Measurements from ENCODE around the gene ADGRV1.
A peak's percentile ranks its signal among the peaks of the same experiment; 100 is the strongest.

The ADGRV1 gene

GRCh38 chr5:91016322-91016721, 457.7 kb downstream of the ADGRV1 start:
- DNase-seq (ENCODE audit: low spot score in 2 of 2), result no peak
- in situ Hi-C loops (cut with MboI; ENCODE audit: low sequenced_read_pairs), result no loop called here
- Histone ChIP-seq H3K9me3 (0 out of 2 replicates have a peak, but pooled peaks cover 2% of the 10 kb centered on the region), H3K27me3 (ENCODE audit: low read depth) (no peaks in the 10 kb centered on the region), H3K36me3 (replicated peaks) (no peaks in the 10 kb centered on the region), H3K4me3 (no peak overlapping the region), H3K4me1 (peaks cover 4% of the 10 kb centered on the region; the same call in 1 of the 2 replicates)

GRCh38 chr5:91016954-91017700, 458.5 kb downstream of the ADGRV1 start:
- Histone ChIP-seq H3K36me3 (replicated peaks) (no peaks in the 10 kb centered on the region), H3K4me1 (peaks cover 6% of the 10 kb centered on the region), H3K4me3 (no peak overlapping the region), H3K9me3 (0 out of 2 replicates have a peak, but pooled peaks cover 2% of the 10 kb centered on the region), H3K27me3 (ENCODE audit: low read depth) (no peaks in the 10 kb centered on the region)
- in situ Hi-C loops (cut with MboI; ENCODE audit: low sequenced_read_pairs), result no loop called here
- DNase-seq (ENCODE audit: low spot score in 2 of 2), result no peak

- peaks cover 14% of the 10 kb centered on the region for H3K4me1 ChIP-seq
- in situ Hi-C loops (cut with MboI; ENCODE audit: low sequenced_read_pairs), result no loop called here
- DNase-seq (ENCODE audit: low spot score in 2 of 2), result no peak
Measured at GRCh38 chr5:91018200-91018599, 459.6 kb downstream of the ADGRV1 start.

GRCh38 chr5:91018712-91019371, 460.2 kb downstream of the ADGRV1 start:
- in situ Hi-C loops (cut with MboI; ENCODE audit: low sequenced_read_pairs), result no loop called here
- peaks cover 19% of the 10 kb centered on the region for H3K4me1 ChIP-seq

More at GRCh38 chr5:91018200-91018599, 459.6 kb downstream of the ADGRV1 start:
- Histone ChIP-seq H3K9me3 (0 out of 2 replicates have a peak, but pooled peaks cover 2% of the 10 kb centered on the region), H3K27me3 (ENCODE audit: low read depth) (no peaks in the 10 kb centered on the region), H3K4me3 (no peak overlapping the region), H3K36me3 (replicated peaks) (no peaks in the 10 kb centered on the region)

GRCh38 chr5:91020065-91020800, 461.6 kb downstream of the ADGRV1 start:
- Histone ChIP-seq H3K4me3 (no peak overlapping the region), H3K36me3 (replicated peaks) (no peaks in the 10 kb centered on the region), H3K9me3 (no peaks in the 10 kb centered on the region), H3K4me1 (peaks cover 32% of the 10 kb centered on the region), H3K27me3 (ENCODE audit: low read depth) (no peaks in the 10 kb centered on the region)
- DNase-seq (ENCODE audit: low spot score in 2 of 2), result no peak
- in situ Hi-C loops (cut with MboI; ENCODE audit: low sequenced_read_pairs), result no loop called here

More at GRCh38 chr5:91018712-91019371, 460.2 kb downstream of the ADGRV1 start:
- Histone ChIP-seq H3K4me3 (no peak overlapping the region), H3K9me3 (0 out of 2 replicates have a peak, but pooled peaks cover 2% of the 10 kb centered on the region), H3K36me3 (replicated peaks) (no peaks in the 10 kb centered on the region), H3K27me3 (ENCODE audit: low read depth) (no peaks in the 10 kb centered on the region)
- no peak for DNase-seq (ENCODE audit: low spot score in 2 of 2)

GRCh38 chr5:91022518-91022917, 463.9 kb downstream of the ADGRV1 start:
- in situ Hi-C loops (cut with MboI; ENCODE audit: low sequenced_read_pairs), result no loop called here

GRCh38 chr5:91024206-91024605, 465.6 kb downstream of the ADGRV1 start:
- in situ Hi-C loops (cut with MboI; ENCODE audit: low sequenced_read_pairs), result no loop called here
- DNase-seq (ENCODE audit: low spot score in 2 of 2), result peak in 1 of 2 experiments; percentile 8
- Histone ChIP-seq H3K4me3 (no peak overlapping the region), H3K9me3 (no peaks in the 10 kb centered on the region), H3K36me3 (replicated peaks) (no peaks in the 10 kb centered on the region), H3K4me1 (peaks cover 48% of the 10 kb centered on the region), H3K27me3 (ENCODE audit: low read depth) (no peaks in the 10 kb centered on the region)

More at GRCh38 chr5:91022518-91022917, 463.9 kb downstream of the ADGRV1 start:
- Histone ChIP-seq H3K9me3 (no peaks in the 10 kb centered on the region), H3K36me3 (replicated peaks) (no peaks in the 10 kb centered on the region), H3K4me3 (no peak overlapping the region), H3K27me3 (ENCODE audit: low read depth) (no peaks in the 10 kb centered on the region), H3K4me1 (peaks cover 41% of the 10 kb centered on the region)
- peak in 1 of 2 experiments; percentile 31 for DNase-seq (ENCODE audit: low spot score in 2 of 2)

- Histone ChIP-seq H3K4me3 (no peak overlapping the region), H3K27me3 (ENCODE audit: low read depth) (no peaks in the 10 kb centered on the region), H3K36me3 (replicated peaks) (no peaks in the 10 kb centered on the region), H3K9me3 (no peaks in the 10 kb centered on the region), H3K4me1 (peaks cover 48% of the 10 kb centered on the region)
- in situ Hi-C loops (cut with MboI; ENCODE audit: low sequenced_read_pairs), result no loop called here
- peak; percentile 43 to 57 for DNase-seq (ENCODE audit: low spot score in 2 of 2)
Measured at GRCh38 chr5:91024727-91025126, 466.1 kb downstream of the ADGRV1 start.

GRCh38 chr5:91025449-91025848, 466.9 kb downstream of the ADGRV1 start:
- no peak for DNase-seq (ENCODE audit: low spot score in 2 of 2)
- in situ Hi-C loops (cut with MboI; ENCODE audit: low sequenced_read_pairs), result no loop called here
- Histone ChIP-seq H3K4me1 (peaks cover 53% of the 10 kb centered on the region), H3K36me3 (replicated peaks) (no peaks in the 10 kb centered on the region), H3K27me3 (ENCODE audit: low read depth) (no peaks in the 10 kb centered on the region), H3K4me3 (no peak overlapping the region), H3K9me3 (no peaks in the 10 kb centered on the region)

- in situ Hi-C loops (cut with MboI; ENCODE audit: low sequenced_read_pairs), result no loop called here
- no peaks in the 10 kb centered on the region for H3K9me3 ChIP-seq
- no peaks in the 10 kb centered on the region for H3K27me3 ChIP-seq (ENCODE audit: low read depth)
- DNase-seq (ENCODE audit: low spot score in 2 of 2), result no peak
- peaks cover 53% of the 10 kb centered on the region for H3K4me1 ChIP-seq
- no peak overlapping the region for H3K4me3 ChIP-seq
- H3K36me3 ChIP-seq (replicated peaks), result no peaks in the 10 kb centered on the region
Measured at GRCh38 chr5:91025956-91026355, 467.4 kb downstream of the ADGRV1 start.

- H3K4me3 ChIP-seq, result no peak overlapping the region
- no peaks in the 10 kb centered on the region for H3K27me3 ChIP-seq (ENCODE audit: low read depth)
- no peaks in the 10 kb centered on the region for H3K36me3 ChIP-seq (replicated peaks)
- no peak for DNase-seq (ENCODE audit: low spot score in 2 of 2)
- no peaks in the 10 kb centered on the region for H3K9me3 ChIP-seq
- in situ Hi-C loops (cut with MboI; ENCODE audit: low sequenced_read_pairs), result no loop called here
- peaks cover 53% of the 10 kb centered on the region for H3K4me1 ChIP-seq
Measured at GRCh38 chr5:91026466-91026865, 467.9 kb downstream of the ADGRV1 start.

- Histone ChIP-seq H3K27me3 (ENCODE audit: low read depth) (no peaks in the 10 kb centered on the region), H3K9me3 (no peaks in the 10 kb centered on the region), H3K36me3 (replicated peaks) (no peaks in the 10 kb centered on the region), H3K4me3 (no peak overlapping the region), H3K4me1 (peaks cover 46% of the 10 kb centered on the region)
- in situ Hi-C loops (cut with MboI; ENCODE audit: low sequenced_read_pairs), result no loop called here
- peak; percentile 30 to 38 for DNase-seq (ENCODE audit: low spot score in 2 of 2)
Measured at GRCh38 chr5:91027405-91028139, 469.0 kb downstream of the ADGRV1 start.

- Histone ChIP-seq H3K9me3 (no peaks in the 10 kb centered on the region), H3K27me3 (ENCODE audit: low read depth) (no peaks in the 10 kb centered on the region), H3K36me3 (replicated peaks) (no peaks in the 10 kb centered on the region), H3K4me1 (peaks cover 37% of the 10 kb centered on the region), H3K4me3 (no peak overlapping the region)
- in situ Hi-C loops (cut with MboI; ENCODE audit: low sequenced_read_pairs), result no loop called here
- no peak for DNase-seq (ENCODE audit: low spot score in 2 of 2)
Measured at GRCh38 chr5:91028499-91028956, 469.9 kb downstream of the ADGRV1 start.
